IPS DF 4.7 (cell line): ENCODE data around the gene PDIK1L.
"Not testable (repeated sequence)": the region's sequence is repeated elsewhere in the genome, so short reads cannot be mapped to it uniquely, and the experiment has no call there.

Experiments
- DNase-seq: peaks from one replicate; pipeline ENCODE4 v3.0.0-alpha.2; 2013; ENCODE audit warnings: low spot score; ENCODE audit errors: extremely low read depth

The PDIK1L gene

GRCh38 chr1:26089125-26089524 lies 22.5 kb upstream of the PDIK1L start:
- DNase-seq = no peak

GRCh38 chr1:26090893-26091292 lies 20.7 kb upstream of the PDIK1L start:
- DNase-seq = no peak

GRCh38 chr1:26092422-26092821 lies 19.2 kb upstream of the PDIK1L start:
- DNase-seq = no peak

GRCh38 chr1:26093569-26093968 lies 18.1 kb upstream of the PDIK1L start:
- DNase-seq = not testable (repeated sequence)

- DNase-seq = no peak
Measured at GRCh38 chr1:26094076-26094669, 17.5 kb upstream of the PDIK1L start.

- no peak for DNase-seq
Measured at GRCh38 chr1:26094677-26095383, 16.8 kb upstream of the PDIK1L start.

- DNase-seq = no peak
Measured at GRCh38 chr1:26096471-26096870, 15.2 kb upstream of the PDIK1L start.

GRCh38 chr1:26097696-26098095 lies 13.9 kb upstream of the PDIK1L start:
- no peak for DNase-seq

GRCh38 chr1:26098602-26099001 lies 13.0 kb upstream of the PDIK1L start:
- no peak for DNase-seq

GRCh38 chr1:26099780-26100179 lies 11.8 kb upstream of the PDIK1L start:
- no peak for DNase-seq

- DNase-seq = not testable (repeated sequence)
Measured at GRCh38 chr1:26100204-26100603, 11.4 kb upstream of the PDIK1L start.

- DNase-seq = no peak
Measured at GRCh38 chr1:26102119-26102518, 9.5 kb upstream of the PDIK1L start.

- DNase-seq = no peak
Measured at GRCh38 chr1:26102526-26102925, 9.1 kb upstream of the PDIK1L start.

GRCh38 chr1:26105226-26105548 lies 6.4 kb upstream of the PDIK1L start:
- not testable (repeated sequence) for DNase-seq

- DNase-seq = no peak
Measured at GRCh38 chr1:26109229-26110164, 2.1 kb upstream of the PDIK1L start.

- DNase-seq = no peak
Measured at GRCh38 chr1:26110731-26111529, 694 bp upstream of the PDIK1L start.

GRCh38 chr1:26112407-26112775 lies 767 bp downstream of the PDIK1L start:
- DNase-seq = no peak

- no peak for DNase-seq
Measured at GRCh38 chr1:26114165-26114927, 2.7 kb downstream of the PDIK1L start.

GRCh38 chr1:26119892-26120608 lies 8.4 kb downstream of the PDIK1L start:
- DNase-seq = no peak
